Left lung (tissue), 14 donors: ENCODE data around the gene CORO7. TPM values are rescaled to one million over a fixed set of nuclear protein-coding genes. Genes with fewer than 3 reads are reported as not detected.
A peak's percentile ranks its signal among the peaks of the same experiment; 100 is the strongest.

Experiments used
- ATAC-seq: fragments of 200-7000 bp; cut with Tn5 transposase; one replicate; pipeline ENCODE4 v1.9.1; 2020; ENCODE audit warnings: moderate library complexity
- DNase-seq, 4 donors: peaks; one replicate each; pipeline ENCODE4 v3.0.0-alpha.2; 2013 to 2020
- H3K27ac ChIP-seq, 2 donors: fragments of 200-600 bp; sonication (generic) in 1 of 2; one replicate each; pipeline versions ENCODE4 v1.5.0 to v1.8.0; 2020 to 2021
- H3K27me3 ChIP-seq, 2 donors: fragments of 200-600 bp; sonication (generic) in 1 of 2; one replicate each; pipeline versions ENCODE4 v1.5.0 to v1.8.0; 2020 to 2021
- H3K36me3 ChIP-seq, 2 donors: fragments of 200-600 bp; sonication (generic) in 1 of 2; one replicate each; pipeline versions ENCODE4 v1.5.0 to v1.8.0; 2020 to 2021
- H3K4me1 ChIP-seq, 2 donors: fragments of 200-600 bp; one replicate each; pipeline ENCODE4 v1.8.0; 2021
- H3K4me3 ChIP-seq, 2 donors: fragments of 200-600 bp; sonication (generic) in 1 of 2; one replicate each; pipeline versions ENCODE4 v1.5.0 to v1.8.0; 2020 to 2021; ENCODE audit warnings: mild to moderate bottlenecking in 1 of 2
- H3K9me3 ChIP-seq, 2 donors: fragments of 200-600 bp; sonication (generic) in 1 of 2; one replicate each; pipeline versions ENCODE4 v1.5.0 to v1.8.0; 2020 to 2021
- intact Hi-C, 2 donors: fragments of 100-400 bp; cut with DNase I; formaldehyde crosslinking; loops; one replicate each; pipeline versions ENCODE4 v1.11.2 to v1.14.2; 2022
- long read RNA-seq, 12 donors: library from polyadenylated mRNA in 2 of 12; unstranded in 2 of 12; transcript quantifications; one replicate each; pipeline ENCODE4 v2.0.0 and lab custom pipeline, GENCODE V29; 2019 to 2026
- polyA plus RNA-seq, 6 donors: library from polyadenylated mRNA; unstranded; fragments of 120-200 nt; gene quantifications; one replicate each; pipeline ENCODE4 v1.2.1, GENCODE V29; 2013; ENCODE audit not compliant: insufficient read length in 6 of 6
- total RNA-seq, 2 donors: library from RNA; stranded (reverse); fragmentation: NEBNext Ultra II Directional; extraction: Animal tissue kit (Norgen Biotek cat#: 25700); gene quantifications; one replicate each; pipeline ENCODE4 v1.2.1, GENCODE V29; 2021
- TF ChIP-seq, protein P1 (sequence below), 2 donors: fragments of 200-600 bp; sonication (generic) in 1 of 2; IDR thresholded peaks; one replicate each; pipeline versions ENCODE4 v1.5.0 to v1.8.0; 2021; ENCODE audit warnings: antibody characterized with exemption in 2 of 2
- donor health status: DM: no; HTN: yes; CAD: no.
- donor health status: DM: no; HTN: no; CAD: no.

The CORO7 gene
- total RNA-seq: 10 to 100 TPM; 36.3 to 81.7 TPM
- polyA plus RNA-seq: 10 to 100 TPM; 15.7 to 25.7 (median 18.9) TPM
- long read RNA-seq, donor 1, partial matches to known transcripts: 39 of 42 reads
- long read RNA-seq, donor 1, other reads (novel, unspliced or antisense): 0 of 42 reads
- long read RNA-seq, donor 2, partial matches to known transcripts: 0 of 3 reads
- long read RNA-seq, donor 2, other reads (novel, unspliced or antisense): 0 of 3 reads
- long read RNA-seq, donor 3, partial matches to known transcripts: 0 of 3 reads
- long read RNA-seq, donor 3, other reads (novel, unspliced or antisense): 0 of 3 reads
- long read RNA-seq, donor 4, partial matches to known transcripts: 3 of 7 reads
- long read RNA-seq, donor 4, other reads (novel, unspliced or antisense): 2 of 7 reads
- long read RNA-seq, donor 5: 0 reads
- long read RNA-seq, donor 6, partial matches to known transcripts: 0 of 1 reads
- long read RNA-seq, donor 6, other reads (novel, unspliced or antisense): 0 of 1 reads
- long read RNA-seq, donor 7: 0 reads
- long read RNA-seq, donor 8, partial matches to known transcripts: 0 of 3 reads
- long read RNA-seq, donor 8, other reads (novel, unspliced or antisense): 0 of 3 reads
- long read RNA-seq, donor 9: 0 reads
- long read RNA-seq, donor 10, partial matches to known transcripts: 3 of 9 reads
- long read RNA-seq, donor 10, other reads (novel, unspliced or antisense): 5 of 9 reads
- long read RNA-seq, donor 11: 0 reads
- long read RNA-seq, donor 12, partial matches to known transcripts: 0 of 1 reads
- long read RNA-seq, donor 12, other reads (novel, unspliced or antisense): 0 of 1 reads

- peak; percentile 97 for ATAC-seq
- H3K27me3 ChIP-seq: no peaks in the 10 kb centered on the region
- TF ChIP-seq, protein P1, sequence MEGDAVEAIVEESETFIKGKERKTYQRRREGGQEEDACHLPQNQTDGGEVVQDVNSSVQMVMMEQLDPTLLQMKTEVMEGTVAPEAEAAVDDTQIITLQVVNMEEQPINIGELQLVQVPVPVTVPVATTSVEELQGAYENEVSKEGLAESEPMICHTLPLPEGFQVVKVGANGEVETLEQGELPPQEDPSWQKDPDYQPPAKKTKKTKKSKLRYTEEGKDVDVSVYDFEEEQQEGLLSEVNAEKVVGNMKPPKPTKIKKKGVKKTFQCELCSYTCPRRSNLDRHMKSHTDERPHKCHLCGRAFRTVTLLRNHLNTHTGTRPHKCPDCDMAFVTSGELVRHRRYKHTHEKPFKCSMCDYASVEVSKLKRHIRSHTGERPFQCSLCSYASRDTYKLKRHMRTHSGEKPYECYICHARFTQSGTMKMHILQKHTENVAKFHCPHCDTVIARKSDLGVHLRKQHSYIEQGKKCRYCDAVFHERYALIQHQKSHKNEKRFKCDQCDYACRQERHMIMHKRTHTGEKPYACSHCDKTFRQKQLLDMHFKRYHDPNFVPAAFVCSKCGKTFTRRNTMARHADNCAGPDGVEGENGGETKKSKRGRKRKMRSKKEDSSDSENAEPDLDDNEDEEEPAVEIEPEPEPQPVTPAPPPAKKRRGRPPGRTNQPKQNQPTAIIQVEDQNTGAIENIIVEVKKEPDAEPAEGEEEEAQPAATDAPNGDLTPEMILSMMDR (IDR thresholded peaks at IDR 0.05): peak in 1 of 2 donors; percentile 40
- peaks cover 8 to 45% of the 10 kb centered on the region in 2 donors for H3K4me1 ChIP-seq
- H3K4me3 ChIP-seq: peak within 1 kb of the TSS; percentile 71 to 99
- intact Hi-C loops: no loop called here
- peak; percentile 85 to 99 (median 96) for DNase-seq
- H3K27ac ChIP-seq: peak within 1 kb of the TSS; percentile 83 to 97
- no peaks in the 10 kb centered on the region for H3K9me3 ChIP-seq
- peaks cover 0 to 19% of the 10 kb centered on the region in 2 donors for H3K36me3 ChIP-seq
Observed at GRCh38 chr16:4416200-4417032, at the start of gene CORO7. Gene CORO7 (minus strand): TSS chr16:4416596. CDS start chr16:4416518, 78 bp downstream.

GRCh38 chr16:4463522-4464163 is 47.2 kb upstream of the CORO7 start:
- intact Hi-C loops: no loop called here
- Histone ChIP-seq H3K4me3 (no peak overlapping the region), H3K9me3 (no peaks in the 10 kb centered on the region), H3K36me3 (peaks cover 0 to 85% of the 10 kb centered on the region in 2 donors), H3K4me1 (peaks cover 6 to 12% of the 10 kb centered on the region in 2 donors), H3K27ac (no peak overlapping the region), H3K27me3 (no peaks in the 10 kb centered on the region)
- TF ChIP-seq, protein P1 (IDR thresholded peaks at IDR 0.05): no peak
- ATAC-seq (no peak), DNase-seq (no peak)

- intact Hi-C loops: no loop called here
- peaks cover 6 to 12% of the 10 kb centered on the region in 2 donors for H3K4me1 ChIP-seq
- no peak for ATAC-seq
Observed at GRCh38 chr16:4461250-4462085, 45.1 kb upstream of the CORO7 start.

DNA sequence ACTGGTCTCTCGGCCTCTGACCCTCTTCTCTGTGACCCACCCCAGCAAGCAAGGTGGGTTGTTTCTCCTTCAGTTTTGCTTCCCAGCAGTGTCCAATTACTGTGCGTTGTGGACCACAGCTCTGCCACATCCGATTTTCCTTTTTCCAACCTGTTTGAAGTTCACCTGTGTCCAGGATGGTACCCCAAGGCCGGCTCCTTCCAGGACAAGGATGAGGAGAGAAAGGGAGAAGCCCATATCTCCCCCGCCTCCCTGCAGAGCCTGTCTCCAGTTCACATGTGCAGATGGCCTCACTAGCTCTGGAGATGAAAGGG is 44.5 kb upstream of the CORO7 start:
- ATAC-seq (no peak), DNase-seq (no peak)
- H3K36me3 ChIP-seq: peaks cover 0 to 85% of the 10 kb centered on the region in 2 donors
- TF ChIP-seq, protein P1 (IDR thresholded peaks at IDR 0.05): no peak
- no peaks in the 10 kb centered on the region for H3K9me3 ChIP-seq
- intact Hi-C loops: no loop called here
- H3K27me3 ChIP-seq: no peaks in the 10 kb centered on the region
- H3K4me1 ChIP-seq: peaks cover 6 to 12% of the 10 kb centered on the region in 2 donors
- no peak overlapping the region for H3K27ac ChIP-seq
- H3K4me3 ChIP-seq: no peak overlapping the region

More at GRCh38 chr16:4461250-4462085, 45.1 kb upstream of the CORO7 start:
- TF ChIP-seq, protein P1 (IDR thresholded peaks at IDR 0.05): no peak
- DNase-seq: peak in 1 of 4 donors; percentile 19
- H3K27ac ChIP-seq: no peak overlapping the region
- H3K36me3 ChIP-seq: peaks cover 0 to 85% of the 10 kb centered on the region in 2 donors
- no peaks in the 10 kb centered on the region for H3K9me3 ChIP-seq
- H3K27me3 ChIP-seq: no peaks in the 10 kb centered on the region
- H3K4me3 ChIP-seq: no peak overlapping the region
